NB4 (cell line): ENCODE results near the gene MRO.
"Not testable (repeated sequence)": the region's sequence is repeated elsewhere in the genome, so short reads cannot be mapped to it uniquely, and the experiment has no call there.

Experiments
- DNase-seq: peaks from one replicate; pipeline ENCODE4 v3.0.0; 2010; ENCODE audit warnings: low read depth
- H3K4me3 ChIP-seq: one replicate; pipeline ENCODE4 v1.5.1; 2011; ENCODE audit warnings: mild to moderate bottlenecking, low read depth, low read length, moderate library complexity
- MAX ChIP-seq: IDR thresholded peaks from 2 replicates; pipeline ENCODE4 v1.6.1; 2011; ENCODE audit warnings: low read depth, low read length
- MYC ChIP-seq: IDR thresholded peaks from 2 replicates; pipeline ENCODE4 v1.6.1; 2011; ENCODE audit warnings: low read depth, low read length
- POLR2A ChIP-seq: IDR thresholded peaks from 2 replicates; pipeline ENCODE4 v1.6.1; 2011; ENCODE audit warnings: mild to moderate bottlenecking; ENCODE audit not compliant: insufficient read length; ENCODE audit errors: extremely low read depth
- TF ChIP-seq, protein P1 (sequence below): IDR thresholded peaks from one replicate; pipeline ENCODE4 v1.5.1; 2012; ENCODE audit warnings: low read depth, low read length

The MRO gene

DNA sequence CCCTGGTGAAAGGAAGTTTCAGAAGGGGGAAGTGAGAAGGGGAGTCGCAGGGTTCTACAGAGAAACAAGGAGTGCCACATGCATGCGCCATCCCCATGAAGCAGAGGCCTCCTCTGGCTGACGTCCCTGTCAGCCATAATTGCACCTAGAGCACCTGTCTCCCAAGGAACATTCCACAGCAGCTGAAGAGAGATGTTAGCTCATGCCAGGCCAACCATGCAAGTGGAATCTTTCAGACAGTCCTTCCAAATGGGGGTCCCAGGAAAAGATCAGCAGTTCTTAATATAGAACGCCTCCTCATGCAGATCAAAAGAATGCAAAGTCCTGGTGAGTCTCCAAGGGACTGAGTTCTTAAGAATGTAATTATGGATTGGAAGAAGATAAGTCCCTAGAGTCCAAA is 29.6 kb downstream of the MRO start:
- DNase-seq = no peak
- no peak for TF ChIP-seq MYC
- TF ChIP-seq POLR2A = no peak
- TF ChIP-seq MAX = no peak
- TF ChIP-seq, protein P1, sequence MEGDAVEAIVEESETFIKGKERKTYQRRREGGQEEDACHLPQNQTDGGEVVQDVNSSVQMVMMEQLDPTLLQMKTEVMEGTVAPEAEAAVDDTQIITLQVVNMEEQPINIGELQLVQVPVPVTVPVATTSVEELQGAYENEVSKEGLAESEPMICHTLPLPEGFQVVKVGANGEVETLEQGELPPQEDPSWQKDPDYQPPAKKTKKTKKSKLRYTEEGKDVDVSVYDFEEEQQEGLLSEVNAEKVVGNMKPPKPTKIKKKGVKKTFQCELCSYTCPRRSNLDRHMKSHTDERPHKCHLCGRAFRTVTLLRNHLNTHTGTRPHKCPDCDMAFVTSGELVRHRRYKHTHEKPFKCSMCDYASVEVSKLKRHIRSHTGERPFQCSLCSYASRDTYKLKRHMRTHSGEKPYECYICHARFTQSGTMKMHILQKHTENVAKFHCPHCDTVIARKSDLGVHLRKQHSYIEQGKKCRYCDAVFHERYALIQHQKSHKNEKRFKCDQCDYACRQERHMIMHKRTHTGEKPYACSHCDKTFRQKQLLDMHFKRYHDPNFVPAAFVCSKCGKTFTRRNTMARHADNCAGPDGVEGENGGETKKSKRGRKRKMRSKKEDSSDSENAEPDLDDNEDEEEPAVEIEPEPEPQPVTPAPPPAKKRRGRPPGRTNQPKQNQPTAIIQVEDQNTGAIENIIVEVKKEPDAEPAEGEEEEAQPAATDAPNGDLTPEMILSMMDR = no peak
- H3K4me3 ChIP-seq = no peak overlapping the region

GRCh38 chr18:50788284-50788683 is 31.5 kb downstream of the MRO start:
- no peak overlapping the region for H3K4me3 ChIP-seq
- no peak for DNase-seq
- TF ChIP-seq MAX (no peak), POLR2A (no peak), MYC (no peak)
- TF ChIP-seq, protein P1 = no peak

- DNase-seq = no peak
- H3K4me3 ChIP-seq = no peak overlapping the region
- no peak for TF ChIP-seq POLR2A
- TF ChIP-seq MAX = no peak
- TF ChIP-seq MYC = no peak
- TF ChIP-seq, protein P1 = no peak
Observed at GRCh38 chr18:50786864-50787263, 33.0 kb downstream of the MRO start.

- TF ChIP-seq MAX = no peak
- TF ChIP-seq POLR2A = no peak
- TF ChIP-seq, protein P1 = no peak
- TF ChIP-seq MYC = no peak
- no peak overlapping the region for H3K4me3 ChIP-seq
- DNase-seq = no peak
Observed at GRCh38 chr18:50783553-50783952, 36.3 kb downstream of the MRO start.

GRCh38 chr18:50779021-50779420 is 40.8 kb downstream of the MRO start:
- DNase-seq, H3K4me3 ChIP-seq: not testable (repeated sequence)

DNA sequence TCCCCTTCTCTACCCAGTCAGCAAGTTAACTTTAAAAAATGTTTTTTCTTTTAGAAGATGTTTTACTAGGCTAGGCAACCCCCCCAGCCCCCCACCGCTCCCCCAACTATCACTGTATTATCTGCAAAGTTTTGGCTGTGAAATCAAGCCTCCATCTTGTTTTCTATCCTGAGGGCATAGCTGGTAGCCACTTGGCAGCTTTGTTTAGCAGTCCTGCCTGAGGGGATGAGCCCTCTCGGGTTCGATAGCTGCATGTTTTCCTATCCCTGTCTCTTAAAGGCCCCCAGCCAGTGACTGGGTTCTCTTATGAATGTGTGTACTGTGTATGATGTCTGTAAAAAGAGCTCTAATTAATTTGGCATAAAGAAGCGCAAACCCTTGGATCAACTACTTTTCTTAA is 43.4 kb downstream of the MRO start:
- no peak overlapping the region for H3K4me3 ChIP-seq
- TF ChIP-seq POLR2A (no peak), MYC (no peak), MAX (no peak)
- TF ChIP-seq, protein P1 = no peak
- DNase-seq = no peak
